HUES64 (cell line): ENCODE data around the gene OR5A2.
"Not testable (repeated sequence)": the region's sequence is repeated elsewhere in the genome, so short reads cannot be mapped to it uniquely, and the experiment has no call there.

Experiments
- H3K27ac ChIP-seq: 2 replicates; pipeline ENCODE4 v1.7.0; 2013; ENCODE audit warnings: low read depth, low read length, inconsistent platforms
- H3K27me3 ChIP-seq: 2 replicates; pipeline ENCODE4 v1.6.1; 2013; ENCODE audit warnings: mild to moderate bottlenecking, low read length; ENCODE audit not compliant: insufficient read depth
- H3K36me3 ChIP-seq: 2 replicates; pipeline ENCODE4 v1.6.1; 2013; ENCODE audit warnings: mild to moderate bottlenecking, low read length; ENCODE audit not compliant: insufficient read depth
- H3K4me1 ChIP-seq: 2 replicates; pipeline ENCODE4 v1.6.1; 2013; ENCODE audit warnings: mild to moderate bottlenecking, low read length, moderate library complexity; ENCODE audit not compliant: insufficient read depth
- H3K4me3 ChIP-seq: 2 replicates; pipeline ENCODE4 v1.5.1; 2013; ENCODE audit warnings: mild to moderate bottlenecking, low read length, moderate library complexity
- H3K9ac ChIP-seq: 2 replicates; pipeline ENCODE4 v1.6.1; 2013; ENCODE audit warnings: mild to moderate bottlenecking, low read depth, low read length
- H3K9me3 ChIP-seq: 2 replicates; pipeline ENCODE4 v1.6.1; 2013; ENCODE audit warnings: low read depth, low read length; ENCODE audit not compliant: insufficient read depth
- WGBS: fragments of 150-250, 120-280 bp; methylation state at CpG from one replicate; pipeline ENCODE4 v1.1.7; 2013; ENCODE audit warnings: missing lambda C conversion rate; 5-methylcytosine and 5-hydroxymethylcytosine counted together

Gene OR5A2

DNA sequence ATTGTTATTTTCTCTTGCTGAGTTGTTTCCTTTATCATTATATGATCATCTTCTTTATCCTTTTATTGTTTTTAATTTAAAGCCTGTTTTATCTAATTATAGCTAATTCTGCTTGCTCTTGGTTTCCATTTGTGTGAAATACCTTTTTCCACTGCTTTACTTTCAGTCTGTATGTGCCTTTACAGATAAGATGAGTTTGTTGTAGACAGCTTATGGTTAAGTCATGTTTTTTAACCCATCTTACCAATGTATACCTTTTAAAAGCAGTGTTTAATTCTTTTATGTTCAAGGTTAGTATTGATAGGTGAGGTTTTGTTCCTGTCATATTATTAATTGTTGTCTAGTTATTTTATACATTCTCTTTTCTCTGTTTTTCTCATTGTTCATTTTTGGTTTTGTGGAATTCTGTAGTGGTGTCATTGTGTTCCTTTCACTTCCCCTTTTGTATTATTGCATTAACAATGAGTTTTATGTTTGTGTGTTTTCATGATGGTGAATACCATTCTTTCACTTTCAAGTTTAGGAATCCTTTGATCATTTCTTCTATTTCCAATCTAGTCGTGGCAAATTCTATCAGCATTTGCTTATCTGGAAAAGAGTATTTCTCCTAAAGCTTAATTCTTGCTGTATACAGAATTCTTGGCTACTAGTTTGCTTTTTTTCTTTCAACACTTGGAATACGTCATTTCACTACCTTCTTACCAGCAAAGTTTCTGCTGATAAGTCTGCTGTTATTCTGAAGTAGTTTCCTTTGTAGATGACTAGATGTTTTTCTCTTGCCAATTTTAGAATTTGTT, 45.8 kb downstream of the OR5A2 start:
- H3K9ac ChIP-seq, result no peak overlapping the region
- H3K4me1 ChIP-seq, result peaks cover 8% of the 10 kb centered on the region; the same call in 1 of the 2 replicates
- H3K27me3 ChIP-seq, result no peaks in the 10 kb centered on the region
- WGBS, result 25% methylated on average over 1 of the region's 2 CpGs
- H3K36me3 ChIP-seq, result no peaks in the 10 kb centered on the region
- H3K4me3 ChIP-seq, result no peak overlapping the region
- H3K27ac ChIP-seq, result no peak overlapping the region
- 0 out of 2 replicates have a peak, but pooled peaks cover 6% of the 10 kb centered on the region for H3K9me3 ChIP-seq

DNA sequence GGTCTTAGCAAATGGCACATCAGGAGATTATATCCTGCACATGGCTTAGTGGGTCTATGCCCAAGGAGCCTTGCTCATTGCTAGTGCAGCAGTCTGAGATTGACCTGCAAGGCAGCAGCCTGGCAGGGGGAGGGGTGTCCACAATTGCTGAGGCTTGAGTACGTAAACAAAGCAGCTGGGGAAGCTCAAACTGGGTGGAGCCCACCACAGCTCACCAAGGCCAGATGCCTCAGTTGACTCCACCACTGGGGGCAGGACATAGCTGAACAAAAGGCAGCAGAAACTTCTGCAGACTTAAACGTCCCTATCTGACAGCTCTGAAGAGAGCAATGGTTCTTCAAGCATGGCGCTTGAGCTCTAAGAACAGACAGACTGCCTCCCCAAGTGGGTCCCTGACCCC, 53.9 kb downstream of the OR5A2 start:
- H3K9me3 ChIP-seq, result peaks cover 38% of the 10 kb centered on the region
- not testable (repeated sequence) for H3K4me3 ChIP-seq, H3K4me1 ChIP-seq, H3K27ac ChIP-seq, H3K27me3 ChIP-seq, H3K9ac ChIP-seq, H3K36me3 ChIP-seq
- 57% methylated on average over 3 of the region's 3 CpGs for WGBS

GRCh38 chr11:59368238-59369022, 57.8 kb downstream of the OR5A2 start:
- no peaks in the 10 kb centered on the region for H3K27me3 ChIP-seq
- H3K4me3 ChIP-seq, result no peak overlapping the region
- H3K9me3 ChIP-seq, result peaks cover 38% of the 10 kb centered on the region
- 61% methylated on average over 8 of the region's 8 CpGs for WGBS
- no peak overlapping the region for H3K9ac ChIP-seq
- H3K27ac ChIP-seq, result no peak overlapping the region
- H3K36me3 ChIP-seq, result no peaks in the 10 kb centered on the region
- H3K4me1 ChIP-seq, result no peaks in the 10 kb centered on the region
